Fibroblast of villous mesenchyme (primary cell): ENCODE measurements around the gene GTF2F1. TPM values are rescaled to one million over a fixed set of nuclear protein-coding genes. Genes with fewer than 3 reads are reported as not detected.

ENCODE experiments used
- DNase-seq: peaks from one replicate; pipeline ENCODE4 v3.0.0-alpha.2; 2010; ENCODE audit warnings: low read depth
- H3K4me3 ChIP-seq: 2 replicates; pipeline ENCODE4 v1.5.1; 2011; ENCODE audit warnings: low read depth, mild to moderate bottlenecking, low read length
- CTCF ChIP-seq: IDR thresholded peaks from 2 replicates; pipeline ENCODE4 v1.5.1; 2012; ENCODE audit warnings: low read depth, mild to moderate bottlenecking, low read length; ENCODE audit not compliant: insufficient read depth
- total RNA-seq: library from RNA; depleted of rRNA; stranded (reverse); fragments of >200 nt; gene quantifications from 2 replicates; pipeline ENCODE4 v1.2.3, GENCODE V29; 2012

The GTF2F1 gene
- total RNA-seq, 1 donor: 42.7 TPM

GRCh38 chr19:6374711-6375410 is 18.1 kb downstream of the GTF2F1 start:
- TF ChIP-seq CTCF: no peak
- DNase-seq: no peak
- no peak overlapping the region for H3K4me3 ChIP-seq

GRCh38 chr19:6374161-6374709 is 18.7 kb downstream of the GTF2F1 start:
- no peak for DNase-seq
- no peak for TF ChIP-seq CTCF
- H3K4me3 ChIP-seq: no peak overlapping the region

GRCh38 chr19:6373813-6374108 is 19.2 kb downstream of the GTF2F1 start:
- peak overlapping the region; percentile 60 for H3K4me3 ChIP-seq
- no peak for DNase-seq
- TF ChIP-seq CTCF: no peak

- no peak for TF ChIP-seq CTCF
- H3K4me3 ChIP-seq: peak overlapping the region; percentile 82
- DNase-seq: peak; percentile 99
Observed at GRCh38 chr19:6373096-6373812, 19.7 kb downstream of the GTF2F1 start.

- peak within 1 kb of the TSS; percentile 82 for H3K4me3 ChIP-seq
- TF ChIP-seq CTCF: no peak
- DNase-seq: peak; percentile 100
Observed at GRCh38 chr19:6372594-6373095, 20.3 kb downstream of the GTF2F1 start, which contains the start of gene ALKBH7. ALKBH7 (plus strand) TSS chr19:6372794; CDS start chr19:6372821, 27 bp downstream.

- no peak for TF ChIP-seq CTCF
- no peak for DNase-seq
- H3K4me3 ChIP-seq: no peak overlapping the region
Observed at GRCh38 chr19:6364353-6364752, 28.6 kb downstream of the GTF2F1 start.
